MM.1S (cell line): Measurements from ENCODE around the gene CTSE.
A peak's percentile ranks its signal among the peaks of the same experiment; 100 is the strongest.

Experiments
- DNase-seq: peaks from one replicate; pipeline ENCODE4 v3.0.0-alpha.2; 2015
- H2AFZ ChIP-seq: fragments of 300-600 bp; sonication (generic); 2 replicates; pipeline ENCODE4 v1.6.0; 2016; ENCODE audit warnings: antibody characterized with exemption, low read length
- H3F3A ChIP-seq: fragments of 300-600 bp; sonication (generic); 2 replicates; pipeline ENCODE4 v1.6.1; 2016; ENCODE audit warnings: mild to moderate bottlenecking, antibody characterized with exemption, low read length, moderate library complexity, mixed read lengths; ENCODE audit not compliant: insufficient read depth
- H3K27ac ChIP-seq: fragments of 300-600 bp; sonication (generic); 2 replicates; pipeline ENCODE4 v1.5.1; 2016; ENCODE audit warnings: mild to moderate bottlenecking, low read length
- H3K27me3 ChIP-seq: fragments of 300-600 bp; sonication (generic); replicated peaks from 2 replicates; pipeline ENCODE4 v1.6.0; 2016; ENCODE audit warnings: low read length; ENCODE audit not compliant: insufficient read depth
- H3K36me3 ChIP-seq: fragments of 300-600 bp; sonication (generic); replicated peaks from 2 replicates; pipeline ENCODE4 v1.6.1; 2016; ENCODE audit warnings: mild to moderate bottlenecking, low read length, mixed read lengths; ENCODE audit not compliant: insufficient read depth
- H3K4me1 ChIP-seq: fragments of 300-600 bp; sonication (generic); 2 replicates; pipeline ENCODE4 v1.6.1; 2016; ENCODE audit warnings: low read length, mixed read lengths
- H3K4me2 ChIP-seq: fragments of 300-600 bp; sonication (generic); 2 replicates; pipeline ENCODE4 v1.6.0; 2016; ENCODE audit warnings: low read depth, low read length
- H3K4me3 ChIP-seq: fragments of 300-600 bp; sonication (generic); 2 replicates; pipeline ENCODE4 v1.5.1; 2016; ENCODE audit warnings: low read length, mixed read lengths
- H3K79me2 ChIP-seq: fragments of 300-600 bp; sonication (generic); 2 replicates; pipeline ENCODE4 v1.6.1; 2016; ENCODE audit warnings: mixed run types, low read length, mixed read lengths
- H3K9ac ChIP-seq: fragments of 300-600 bp; sonication (generic); 2 replicates; pipeline ENCODE4 v1.6.1; 2016; ENCODE audit warnings: low read length, mixed read lengths
- H3K9me2 ChIP-seq: fragments of 300-600 bp; sonication (generic); replicated peaks from 2 replicates; pipeline ENCODE4 v1.6.1; 2016; ENCODE audit warnings: mild to moderate bottlenecking, low read length, mixed read lengths; ENCODE audit not compliant: insufficient read depth
- H3K9me3 ChIP-seq: fragments of 300-600 bp; sonication (generic); replicated peaks from 2 replicates; pipeline ENCODE4 v1.6.1; 2016; ENCODE audit warnings: mild to moderate bottlenecking, low read length, mixed read lengths; ENCODE audit not compliant: insufficient read depth
- H4K20me1 ChIP-seq: fragments of 300-600 bp; sonication (generic); 2 replicates; pipeline ENCODE4 v1.6.1; 2016; ENCODE audit warnings: mild to moderate bottlenecking, low read length, moderate library complexity, mixed read lengths; ENCODE audit not compliant: insufficient read depth
- CTCF ChIP-seq: fragments of 300-600 bp; sonication (generic); IDR thresholded peaks from 2 replicates; pipeline ENCODE4 v1.5.1; 2016; ENCODE audit warnings: antibody characterized with exemption, low read length, mixed read lengths
- EZH2 ChIP-seq: fragments of 300-600 bp; sonication (generic); optimal IDR thresholded peaks from 2 replicates; pipeline ENCODE3; 2017; ENCODE audit warnings: low read depth, mild to moderate bottlenecking, antibody characterized with exemption, low read length, mixed read lengths
- EZH2phosphoT487 ChIP-seq: fragments of 300-600 bp; sonication (generic); IDR thresholded peaks from 2 replicates; pipeline ENCODE4 v1.6.1; 2018; ENCODE audit warnings: antibody characterized with exemption, low read length

CTSE gene

GRCh38 chr1:206002160-206002559 lies 21.5 kb downstream of the CTSE start:
- no peaks in the 10 kb centered on the region for H3K79me2 ChIP-seq
- no peaks in the 10 kb centered on the region for H3K36me3 ChIP-seq
- no peaks in the 10 kb centered on the region for H3K9me2 ChIP-seq
- no peak overlapping the region; the same call in 1 of the 2 replicates for H3K4me2 ChIP-seq
- no peaks in the 10 kb centered on the region for H3K9me3 ChIP-seq
- H3K27me3 ChIP-seq = no peaks in the 10 kb centered on the region
- H3K4me3 ChIP-seq = no peak overlapping the region
- no peak overlapping the region for H2AFZ ChIP-seq
- DNase-seq = no peak
- peaks cover 10% of the 10 kb centered on the region for H3K4me1 ChIP-seq
- TF ChIP-seq CTCF = no peak
- no peak for TF ChIP-seq EZH2phosphoT487
- no peak for TF ChIP-seq EZH2
- no peak overlapping the region for H3K9ac ChIP-seq
- no peak overlapping the region for H3K27ac ChIP-seq
- no peaks in the 10 kb centered on the region for H4K20me1 ChIP-seq
- no peaks in the 10 kb centered on the region for H3F3A ChIP-seq

GRCh38 chr1:206001476-206001888 lies 22.2 kb downstream of the CTSE start:
- Histone ChIP-seq H3K36me3 (no peaks in the 10 kb centered on the region), H2AFZ (peak overlapping the region; percentile 11; the same call in 1 of the 2 replicates), H3K4me3 (no peak overlapping the region), H3K4me1 (peaks cover 10% of the 10 kb centered on the region), H3K27me3 (no peaks in the 10 kb centered on the region), H3K79me2 (no peaks in the 10 kb centered on the region), H3K4me2 (peak overlapping the region; percentile 10; the same call in 1 of the 2 replicates), H3K9ac (no peak overlapping the region), H3K9me2 (no peaks in the 10 kb centered on the region), H4K20me1 (no peaks in the 10 kb centered on the region), H3K27ac (no peak overlapping the region), H3K9me3 (no peaks in the 10 kb centered on the region), H3F3A (no peaks in the 10 kb centered on the region)
- TF ChIP-seq EZH2phosphoT487 = no peak
- TF ChIP-seq EZH2 = no peak
- TF ChIP-seq CTCF = no peak
- DNase-seq = no peak

GRCh38 chr1:206000641-206001339 lies 22.9 kb downstream of the CTSE start:
- H3F3A ChIP-seq = no peaks in the 10 kb centered on the region
- TF ChIP-seq EZH2phosphoT487 = no peak
- no peak overlapping the region for H3K9ac ChIP-seq
- no peak overlapping the region for H3K27ac ChIP-seq
- H3K27me3 ChIP-seq = no peaks in the 10 kb centered on the region
- no peak overlapping the region for H2AFZ ChIP-seq
- no peaks in the 10 kb centered on the region for H3K79me2 ChIP-seq
- no peaks in the 10 kb centered on the region for H3K9me3 ChIP-seq
- H3K9me2 ChIP-seq = no peaks in the 10 kb centered on the region
- no peak overlapping the region for H3K4me3 ChIP-seq
- no peak for DNase-seq
- no peaks in the 10 kb centered on the region for H4K20me1 ChIP-seq
- H3K4me1 ChIP-seq = peaks cover 10% of the 10 kb centered on the region
- no peak overlapping the region for H3K4me2 ChIP-seq
- no peaks in the 10 kb centered on the region for H3K36me3 ChIP-seq

- no peak overlapping the region for H3K9ac ChIP-seq
- no peaks in the 10 kb centered on the region for H3K27me3 ChIP-seq
Observed at GRCh38 chr1:205998457-205999241, 25.0 kb downstream of the CTSE start.

More at GRCh38 chr1:205998457-205999241, 25.0 kb downstream of the CTSE start:
- no peaks in the 10 kb centered on the region for H4K20me1 ChIP-seq
- no peak overlapping the region for H3K27ac ChIP-seq
- no peak for DNase-seq
- no peaks in the 10 kb centered on the region for H3K9me2 ChIP-seq
- H3K79me2 ChIP-seq = no peaks in the 10 kb centered on the region
- no peak overlapping the region for H3K4me2 ChIP-seq
- no peaks in the 10 kb centered on the region for H3K36me3 ChIP-seq
- H2AFZ ChIP-seq = no peak overlapping the region
- no peak for TF ChIP-seq CTCF
- no peak for TF ChIP-seq EZH2phosphoT487
- TF ChIP-seq EZH2 = no peak
- H3F3A ChIP-seq = no peaks in the 10 kb centered on the region
- H3K9me3 ChIP-seq = no peaks in the 10 kb centered on the region
- no peak overlapping the region for H3K4me3 ChIP-seq
- peaks cover 10% of the 10 kb centered on the region for H3K4me1 ChIP-seq
